SH-SY5Y (cell line): ENCODE data around the gene PRSS1.

Experiments used
- GATA2 ChIP-seq: IDR thresholded peaks from 2 replicates; pipeline ENCODE4 v1.6.1; 2011; ENCODE audit warnings: mild to moderate bottlenecking, low read depth, low read length
- GATA3 ChIP-seq: IDR thresholded peaks from 2 replicates; pipeline ENCODE4 v1.6.1; 2011; ENCODE audit warnings: low read depth, mild to moderate bottlenecking, low read length, moderate library complexity

DNA sequence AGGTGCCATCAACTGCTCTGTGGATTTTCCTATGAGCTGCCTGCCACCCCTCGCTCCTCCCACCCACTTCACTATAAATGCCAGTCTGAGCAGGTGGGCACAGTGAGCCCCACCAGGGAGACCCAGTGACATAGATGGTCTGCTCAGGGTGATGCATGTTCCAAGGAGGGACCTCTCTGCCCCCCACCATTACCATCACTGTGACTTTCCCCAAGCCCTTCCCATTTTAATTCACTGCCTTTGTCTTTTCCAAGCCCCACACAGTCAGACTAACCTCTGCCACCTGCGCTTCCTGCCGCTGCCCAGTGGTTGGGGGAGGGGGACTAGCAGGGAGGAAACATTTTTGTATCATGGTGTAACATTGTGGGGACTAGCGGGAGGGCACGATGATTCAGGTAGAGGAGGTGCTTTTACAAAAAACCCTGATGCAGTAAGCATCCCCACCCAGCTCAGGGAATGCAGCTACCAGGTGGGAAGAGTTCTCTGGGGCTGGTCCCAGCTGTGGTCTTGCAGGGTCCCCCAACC is 46.1 kb downstream of the PRSS1 start:
- TF ChIP-seq GATA2 (no peak), GATA3 (no peak)
